ENCODE results near the gene BCL11B. TPM values are rescaled to one million over a fixed set of nuclear protein-coding genes. Genes with fewer than 3 reads are reported as not detected.

The BCL11B gene
- total RNA-seq, 4 donors from 2014 or later = 0.21 to 0.78 (median 0.26) TPM

DNA sequence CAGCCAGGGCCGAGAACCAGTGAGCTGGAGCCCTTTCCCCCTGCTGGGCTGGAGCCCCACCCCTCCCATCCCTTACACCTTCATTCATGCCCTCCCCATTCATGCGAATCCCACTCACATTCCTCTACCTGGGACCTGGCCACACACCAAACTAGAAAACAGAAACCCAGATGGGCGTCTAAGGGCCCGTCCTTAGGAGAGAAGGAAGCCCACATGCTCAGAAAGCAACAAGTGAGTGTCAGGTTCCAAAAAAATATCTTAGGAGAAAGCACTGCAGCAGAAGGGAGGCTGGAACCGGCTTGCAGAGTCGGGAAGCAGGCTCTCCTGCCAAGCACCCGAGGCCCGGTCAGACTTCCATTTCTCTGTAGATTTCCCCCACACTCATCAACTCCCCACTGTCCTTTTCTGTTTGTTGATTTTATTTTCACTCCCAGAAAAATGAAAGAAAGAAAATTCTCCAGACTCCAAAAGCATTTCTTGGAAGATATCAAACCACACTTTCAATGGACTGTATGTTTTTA is 13.6 kb downstream of the BCL11B start:
- Histone ChIP-seq H3K27me3 (peaks cover 0 to 78% of the 10 kb centered on the region in 2 donors), H3K27ac (peak overlapping the region in 1 of 4 donors; percentile 62), H3K36me3 (no peaks in the 10 kb centered on the region), H3K4me1 (peaks cover 0 to 8% (median 0%) of the 10 kb centered on the region in 4 donors), H3K4me3 (no peak overlapping the region), H3K9me3 (no peaks in the 10 kb centered on the region)
- no peak for DNase-seq (ENCODE audit: low spot score in 2 of 2)
- TF ChIP-seq EP300 (IDR thresholded peaks at IDR 0.05) (no peak), POLR2A (IDR thresholded peaks at IDR 0.05) (no peak)
- TF ChIP-seq, protein P1, sequence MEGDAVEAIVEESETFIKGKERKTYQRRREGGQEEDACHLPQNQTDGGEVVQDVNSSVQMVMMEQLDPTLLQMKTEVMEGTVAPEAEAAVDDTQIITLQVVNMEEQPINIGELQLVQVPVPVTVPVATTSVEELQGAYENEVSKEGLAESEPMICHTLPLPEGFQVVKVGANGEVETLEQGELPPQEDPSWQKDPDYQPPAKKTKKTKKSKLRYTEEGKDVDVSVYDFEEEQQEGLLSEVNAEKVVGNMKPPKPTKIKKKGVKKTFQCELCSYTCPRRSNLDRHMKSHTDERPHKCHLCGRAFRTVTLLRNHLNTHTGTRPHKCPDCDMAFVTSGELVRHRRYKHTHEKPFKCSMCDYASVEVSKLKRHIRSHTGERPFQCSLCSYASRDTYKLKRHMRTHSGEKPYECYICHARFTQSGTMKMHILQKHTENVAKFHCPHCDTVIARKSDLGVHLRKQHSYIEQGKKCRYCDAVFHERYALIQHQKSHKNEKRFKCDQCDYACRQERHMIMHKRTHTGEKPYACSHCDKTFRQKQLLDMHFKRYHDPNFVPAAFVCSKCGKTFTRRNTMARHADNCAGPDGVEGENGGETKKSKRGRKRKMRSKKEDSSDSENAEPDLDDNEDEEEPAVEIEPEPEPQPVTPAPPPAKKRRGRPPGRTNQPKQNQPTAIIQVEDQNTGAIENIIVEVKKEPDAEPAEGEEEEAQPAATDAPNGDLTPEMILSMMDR (IDR thresholded peaks at IDR 0.05) = no peak
- 9 to 10% methylated on average over 8 of the region's 8 CpGs for WGBS, 2 donors

GRCh38 chr14:99257673-99258221 is 14.2 kb downstream of the BCL11B start:
- Histone ChIP-seq H3K4me1 (peaks cover 0 to 8% (median 0%) of the 10 kb centered on the region in 4 donors), H3K36me3 (no peaks in the 10 kb centered on the region), H3K9me3 (no peaks in the 10 kb centered on the region), H3K4me3 (no peak overlapping the region), H3K27me3 (peaks cover 0 to 77% of the 10 kb centered on the region in 2 donors), H3K27ac (no peak overlapping the region)
- TF ChIP-seq EP300 (IDR thresholded peaks at IDR 0.05) = no peak
- no peak for TF ChIP-seq POLR2A (IDR thresholded peaks at IDR 0.05)
- TF ChIP-seq, protein P1 (IDR thresholded peaks at IDR 0.05) = no peak
- DNase-seq (ENCODE audit: low spot score in 2 of 2) = no peak
- WGBS, 2 donors = 64 to 68% methylated on average over 15 to 16 of the region's 16 CpGs

DNA sequence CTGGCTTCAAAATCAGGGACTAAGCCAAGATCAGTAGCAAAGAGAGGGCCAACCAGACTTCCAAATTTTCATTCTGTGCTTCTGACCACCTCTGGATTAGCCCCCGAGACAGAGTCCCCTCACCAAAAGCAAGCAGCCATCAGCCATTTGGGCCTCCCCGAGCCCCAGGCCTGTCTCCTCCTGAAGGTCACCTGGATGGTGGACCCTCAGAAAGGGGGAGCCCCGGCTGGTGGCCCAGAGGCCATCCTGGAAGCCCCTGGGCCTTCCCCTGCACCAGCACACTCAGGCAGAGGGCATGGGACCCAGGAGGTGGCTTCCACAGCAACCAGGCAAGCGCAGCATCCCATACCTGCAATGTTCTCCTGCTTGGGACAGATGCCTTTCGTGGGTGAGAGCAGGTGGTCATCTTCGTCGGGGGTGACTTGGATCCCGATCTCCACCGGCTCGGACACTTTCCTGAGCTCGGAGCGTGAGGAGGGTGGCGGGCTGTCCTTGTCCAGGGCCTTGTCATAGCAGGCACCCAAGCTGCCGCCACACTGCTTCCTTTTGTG is 14.8 kb downstream of the BCL11B start:
- Histone ChIP-seq H3K4me1 (peaks cover 0 to 8% (median 0%) of the 10 kb centered on the region in 4 donors), H3K36me3 (no peaks in the 10 kb centered on the region), H3K27me3 (peaks cover 0 to 76% of the 10 kb centered on the region in 2 donors), H3K4me3 (no peak overlapping the region), H3K9me3 (no peaks in the 10 kb centered on the region), H3K27ac (no peak overlapping the region)
- DNase-seq (ENCODE audit: low spot score in 2 of 2) = no peak
- TF ChIP-seq POLR2A (IDR thresholded peaks at IDR 0.05) = no peak
- TF ChIP-seq, protein P1 (IDR thresholded peaks at IDR 0.05) = no peak
- no peak for TF ChIP-seq EP300 (IDR thresholded peaks at IDR 0.05)
- 83 to 94% methylated on average over 3 to 13 of the region's 14 CpGs for WGBS, 2 donors

DNA sequence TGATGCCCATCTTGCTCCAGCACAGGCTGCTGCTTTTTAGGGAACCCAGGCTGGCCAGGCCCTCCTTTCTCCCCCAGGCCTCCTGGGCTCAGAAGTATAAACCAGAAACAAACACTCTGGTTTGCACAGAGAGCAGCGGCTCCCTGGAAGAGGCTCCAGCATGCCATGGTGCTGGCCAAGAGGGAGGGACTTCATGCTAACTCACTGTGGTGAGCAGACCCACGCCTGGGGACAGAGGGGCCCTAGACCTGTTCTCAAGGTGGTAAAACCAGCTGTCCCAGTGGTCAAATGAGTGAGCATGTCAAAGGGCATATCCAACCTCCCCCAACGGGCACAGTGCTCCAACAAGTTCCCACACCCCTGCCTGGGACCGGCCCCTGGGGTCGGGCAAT is 15.5 kb downstream of the BCL11B start:
- no peak for DNase-seq (ENCODE audit: low spot score in 2 of 2)
- no peak for TF ChIP-seq POLR2A (IDR thresholded peaks at IDR 0.05)
- no peak for TF ChIP-seq EP300 (IDR thresholded peaks at IDR 0.05)
- TF ChIP-seq, protein P1 (IDR thresholded peaks at IDR 0.05) = no peak
- no peaks in the 10 kb centered on the region for H3K36me3 ChIP-seq
- H3K4me3 ChIP-seq = no peak overlapping the region
- peaks cover 0 to 8% (median 0%) of the 10 kb centered on the region in 4 donors for H3K4me1 ChIP-seq
- peaks cover 0 to 73% of the 10 kb centered on the region in 2 donors for H3K27me3 ChIP-seq
- H3K9me3 ChIP-seq = no peaks in the 10 kb centered on the region
- no peak overlapping the region for H3K27ac ChIP-seq
- WGBS, 2 donors = 89 to 90% methylated on average over 3 to 5 of the region's 5 CpGs

Data from tibial nerve (tissue), 4 donors.